ENCODE measurements around the gene SMPD3. TPM values are rescaled to one million over a fixed set of nuclear protein-coding genes. Genes with fewer than 3 reads are reported as not detected.
A peak's percentile ranks its signal among the peaks of the same experiment; 100 is the strongest.

SMPD3 gene
- total RNA-seq, 2 experiments from 2014 or later, result 4.1 to 4.6 TPM

- DNase-seq, result no peak
- H3K27me3 Mint-ChIP-seq, result peaks cover 35% of the 10 kb centered on the region
- peaks cover 23% of the 10 kb centered on the region for H3K4me1 Mint-ChIP-seq
- no peaks in the 10 kb centered on the region for H3K36me3 Mint-ChIP-seq (ENCODE audit: low read depth)
- no peak overlapping the region for H3K27ac Mint-ChIP-seq
- H3K9me3 Mint-ChIP-seq, result no peaks in the 10 kb centered on the region
- ChIA-PET POLR2A (no interaction called here), CTCF (interaction anchor here (1.1 to 1.7 kb wide), 13 partner anchors 8 to 139 kb away, joined by 3 to 7 read pairs (median 4); no protein-coding TSS in a partner anchor)
- no peak overlapping the region for H3K4me3 Mint-ChIP-seq
Observed at GRCh38 chr16:68381363-68381724, 67.0 kb downstream of the SMPD3 start.

- Mint-ChIP-seq H3K27me3 (peaks cover 36% of the 10 kb centered on the region), H3K36me3 (ENCODE audit: low read depth) (no peaks in the 10 kb centered on the region), H3K4me3 (no peak overlapping the region), H3K27ac (peak overlapping the region; percentile 1), H3K4me1 (peaks cover 23% of the 10 kb centered on the region), H3K9me3 (no peaks in the 10 kb centered on the region)
- ChIA-PET POLR2A (no interaction called here), CTCF (interaction anchor here (1.1 to 1.5 kb wide), 10 partner anchors 8 to 140 kb away, joined by 3 to 7 read pairs (median 4); no protein-coding TSS in a partner anchor)
- no peak for DNase-seq
Observed at GRCh38 chr16:68380676-68381362, 67.5 kb downstream of the SMPD3 start.

- Mint-ChIP-seq H3K27ac (peak overlapping the region; percentile 1), H3K36me3 (ENCODE audit: low read depth) (no peaks in the 10 kb centered on the region), H3K9me3 (no peaks in the 10 kb centered on the region), H3K4me1 (peaks cover 23% of the 10 kb centered on the region), H3K27me3 (peaks cover 34% of the 10 kb centered on the region), H3K4me3 (no peak overlapping the region)
- DNase-seq, result no peak
- ChIA-PET CTCF (interaction anchor here (1.1 to 3.0 kb wide), 2 partner anchors 16 to 32 kb away, joined by 3 to 9 read pairs; no protein-coding TSS in a partner anchor), POLR2A (no interaction called here)
Observed at GRCh38 chr16:68380348-68380670, 68.0 kb downstream of the SMPD3 start.

- Mint-ChIP-seq H3K36me3 (ENCODE audit: low read depth) (no peaks in the 10 kb centered on the region), H3K27ac (peak overlapping the region; percentile 65), H3K9me3 (no peaks in the 10 kb centered on the region), H3K27me3 (peaks cover 37% of the 10 kb centered on the region), H3K4me1 (peaks cover 23% of the 10 kb centered on the region), H3K4me3 (no peak overlapping the region)
- CTCF ChIA-PET, result interaction anchor here (1.1 to 3.0 kb wide), 2 partner anchors 16 to 31 kb away, joined by 3 to 9 read pairs; no protein-coding TSS in a partner anchor
- POLR2A ChIA-PET, result no interaction called here
- DNase-seq, result no peak
Observed at GRCh38 chr16:68379472-68380347, 68.6 kb downstream of the SMPD3 start.

- Mint-ChIP-seq H3K27ac (peak overlapping the region; percentile 65), H3K27me3 (peaks cover 39% of the 10 kb centered on the region), H3K4me1 (peaks cover 22% of the 10 kb centered on the region), H3K36me3 (ENCODE audit: low read depth) (no peaks in the 10 kb centered on the region), H3K4me3 (no peak overlapping the region), H3K9me3 (no peaks in the 10 kb centered on the region)
- DNase-seq, result no peak
- CTCF ChIA-PET, result interaction anchor here (0.5 to 3.0 kb wide), 4 partner anchors 17 to 893 kb away, joined by 3 to 9 read pairs (median 5); no protein-coding TSS in a partner anchor
- POLR2A ChIA-PET, result no interaction called here
Observed at GRCh38 chr16:68378436-68379415, 69.6 kb downstream of the SMPD3 start.

GRCh38 chr16:68377667-68378393 lies 70.5 kb downstream of the SMPD3 start:
- no peak for DNase-seq
- H3K4me1 Mint-ChIP-seq, result peaks cover 19% of the 10 kb centered on the region
- H3K27ac Mint-ChIP-seq, result no peak overlapping the region
- no peaks in the 10 kb centered on the region for H3K36me3 Mint-ChIP-seq (ENCODE audit: low read depth)
- CTCF ChIA-PET, result interaction anchor here (1.0 to 3.0 kb wide), 3 partner anchors 18 to 42 kb away, joined by 3 to 9 read pairs (median 5); no protein-coding TSS in a partner anchor
- H3K9me3 Mint-ChIP-seq, result no peaks in the 10 kb centered on the region
- H3K27me3 Mint-ChIP-seq, result peaks cover 43% of the 10 kb centered on the region
- POLR2A ChIA-PET, result no interaction called here
- no peak overlapping the region for H3K4me3 Mint-ChIP-seq

- DNase-seq, result no peak
- ChIA-PET POLR2A (no interaction called here), CTCF (interaction anchor here (0.6 to 3.0 kb wide), 4 partner anchors 9 to 179 kb away, joined by 3 to 9 read pairs (median 3); no protein-coding TSS in a partner anchor)
- no peaks in the 10 kb centered on the region for H3K9me3 Mint-ChIP-seq
- no peak overlapping the region for H3K4me3 Mint-ChIP-seq
- peaks cover 17% of the 10 kb centered on the region for H3K4me1 Mint-ChIP-seq
- H3K36me3 Mint-ChIP-seq (ENCODE audit: low read depth), result no peaks in the 10 kb centered on the region
- H3K27ac Mint-ChIP-seq, result no peak overlapping the region
- H3K27me3 Mint-ChIP-seq, result peaks cover 46% of the 10 kb centered on the region
Observed at GRCh38 chr16:68377221-68377620, 71.1 kb downstream of the SMPD3 start.

GRCh38 chr16:68376590-68376989 lies 71.7 kb downstream of the SMPD3 start:
- ChIA-PET CTCF (interaction anchor here (0.6 to 1.3 kb wide), 5 partner anchors 8 to 180 kb away, joined by 3 read pairs; no protein-coding TSS in a partner anchor), POLR2A (no interaction called here)
- Mint-ChIP-seq H3K4me3 (no peak overlapping the region), H3K27ac (no peak overlapping the region), H3K27me3 (peaks cover 45% of the 10 kb centered on the region), H3K9me3 (no peaks in the 10 kb centered on the region), H3K36me3 (ENCODE audit: low read depth) (no peaks in the 10 kb centered on the region), H3K4me1 (peaks cover 17% of the 10 kb centered on the region)
- no peak for DNase-seq

GRCh38 chr16:68375801-68376536 lies 72.3 kb downstream of the SMPD3 start:
- POLR2A ChIA-PET, result no interaction called here
- Mint-ChIP-seq H3K36me3 (ENCODE audit: low read depth) (no peaks in the 10 kb centered on the region), H3K27ac (no peak overlapping the region), H3K4me1 (peaks cover 18% of the 10 kb centered on the region), H3K27me3 (peaks cover 45% of the 10 kb centered on the region), H3K9me3 (no peaks in the 10 kb centered on the region), H3K4me3 (no peak overlapping the region)
- no peak for DNase-seq
- CTCF ChIA-PET, result interaction anchor here (1.2 to 1.3 kb wide), 3 partner anchors 9 to 19 kb away, joined by 3 read pairs; no protein-coding TSS in a partner anchor

GRCh38 chr16:68374961-68375660 lies 73.2 kb downstream of the SMPD3 start:
- ChIA-PET CTCF (interaction anchor here (1.3 to 1.4 kb wide), 2 partner anchors 13 to 30 kb away, joined by 3 read pairs; no protein-coding TSS in a partner anchor), POLR2A (no interaction called here)
- Mint-ChIP-seq H3K27me3 (peaks cover 45% of the 10 kb centered on the region), H3K4me1 (peaks cover 26% of the 10 kb centered on the region), H3K36me3 (ENCODE audit: low read depth) (no peaks in the 10 kb centered on the region), H3K9me3 (no peaks in the 10 kb centered on the region), H3K4me3 (no peak overlapping the region), H3K27ac (peak overlapping the region; percentile 4)
- DNase-seq, result no peak
